AG04450 (cell line): ENCODE results near the gene AIFM3. TPM values are rescaled to one million over a fixed set of nuclear protein-coding genes. Genes with fewer than 3 reads are reported as not detected.
A peak's percentile ranks its signal among the peaks of the same experiment; 100 is the strongest.

Source experiments
- CTCF ChIA-PET: fragments of 300-600, 350-600 bp; formaldehyde crosslinking; extraction: SDS; loops from one replicate; lab custom pipeline; 2022; ENCODE audit warnings: antibody characterized with exemption, inconsistent platforms; lab: Charles Lee
- POLR2A ChIA-PET: fragments of 350-600 bp; formaldehyde crosslinking; extraction: SDS; loops from one replicate; lab custom pipeline; 2021; ENCODE audit warnings: antibody characterized with exemption, inconsistent platforms; lab: Yijun Ruan, JAX
- DNase-seq: peaks from one replicate; pipeline ENCODE4 v3.0.0-alpha.2; 2011; ENCODE audit warnings: low read depth, low spot score
- H3K27ac ChIP-seq: one replicate; pipeline ENCODE4 v1.5.1; 2012; ENCODE audit warnings: low read depth, low read length, control low read depth
- H3K27me3 ChIP-seq: one replicate; pipeline ENCODE4 v1.6.0; 2012; ENCODE audit warnings: low read length; ENCODE audit not compliant: control insufficient read depth, insufficient read depth
- H3K4me3 ChIP-seq: 2 replicates; pipeline ENCODE4 v1.5.1; 2011; ENCODE audit warnings: mild to moderate bottlenecking, low read depth, low read length, control low read depth
- H3K9me3 ChIP-seq: 2 replicates; pipeline ENCODE4 v1.5.1; 2012; ENCODE audit warnings: low read length; ENCODE audit not compliant: control insufficient read depth, insufficient read depth
- CTCF ChIP-seq: IDR thresholded peaks from 2 replicates; pipeline ENCODE4 v1.5.1; 2011; ENCODE audit warnings: low read depth, low read length, control low read depth, inconsistent platforms
- polyA plus RNA-seq: library from polyadenylated mRNA; depleted of rRNA; stranded (reverse); fragments of >200 nt; gene quantifications from 2 replicates; pipeline ENCODE4 v1.2.3, GENCODE V29; 2011

The AIFM3 gene
- polyA plus RNA-seq, 1 experiment: 0.15 TPM

GRCh38 chr22:20964090-20964798, 2.8 kb upstream of the AIFM3 start:
- no peak for DNase-seq
- TF ChIP-seq CTCF: no peak
- Histone ChIP-seq H3K4me3 (peak overlapping the region; percentile 35; the same call in 1 of the 2 replicates), H3K27ac (no peak overlapping the region), H3K27me3 (peaks cover 21% of the 10 kb centered on the region), H3K9me3 (no peaks in the 10 kb centered on the region; the same call in 1 of the 2 replicates)
- ChIA-PET POLR2A (interaction anchor here (0.6 kb wide), 1 partner anchor 70 kb away, joined by 6 read pairs; no protein-coding TSS in a partner anchor), CTCF (interaction anchor here (0.5 kb wide), 1 partner anchor 26 kb away, joined by 3 read pairs; no protein-coding TSS in a partner anchor)

GRCh38 chr22:20964799-20965103, 2.3 kb upstream of the AIFM3 start:
- Histone ChIP-seq H3K9me3 (no peaks in the 10 kb centered on the region; the same call in 1 of the 2 replicates), H3K4me3 (peak overlapping the region; percentile 35), H3K27me3 (peaks cover 21% of the 10 kb centered on the region), H3K27ac (no peak overlapping the region)
- POLR2A ChIA-PET: interaction anchor here (0.6 kb wide), 1 partner anchor 71 kb away, joined by 6 read pairs; no protein-coding TSS in a partner anchor
- no peak for TF ChIP-seq CTCF
- no peak for DNase-seq
- CTCF ChIA-PET: interaction anchor here (0.5 kb wide), 1 partner anchor 26 kb away, joined by 3 read pairs; no protein-coding TSS in a partner anchor

GRCh38 chr22:20965104-20965887, 1.8 kb upstream of the AIFM3 start:
- CTCF ChIA-PET: interaction anchor here (0.5 kb wide), 1 partner anchor 27 kb away, joined by 3 read pairs; no protein-coding TSS in a partner anchor
- TF ChIP-seq CTCF: no peak

GRCh38 chr22:20965888-20966855, 883 bp upstream of the AIFM3 start:
- no peak for TF ChIP-seq CTCF
- CTCF ChIA-PET: no interaction called here
- H3K27ac ChIP-seq: no peak overlapping the region
- no peaks in the 10 kb centered on the region; the same call in 1 of the 2 replicates for H3K9me3 ChIP-seq
- POLR2A ChIA-PET: no interaction called here
- H3K27me3 ChIP-seq: peaks cover 21% of the 10 kb centered on the region
- no peak overlapping the region for H3K4me3 ChIP-seq
- no peak for DNase-seq

More at GRCh38 chr22:20965104-20965887, 1.8 kb upstream of the AIFM3 start:
- Histone ChIP-seq H3K27ac (no peak overlapping the region), H3K27me3 (peaks cover 21% of the 10 kb centered on the region), H3K9me3 (no peaks in the 10 kb centered on the region; the same call in 1 of the 2 replicates), H3K4me3 (peak overlapping the region; percentile 37)
- no peak for DNase-seq
- POLR2A ChIA-PET: interaction anchor here (0.6 kb wide), 1 partner anchor 71 kb away, joined by 6 read pairs; no protein-coding TSS in a partner anchor
